Measurements from ENCODE around the gene MRPL9. TPM values are rescaled to one million over a fixed set of nuclear protein-coding genes. Genes with fewer than 3 reads are reported as not detected.

MRPL9 gene
- total RNA-seq, 1 donor from 2014 or later, result 86.4 TPM

- Mint-ChIP-seq H3K4me3 (no peak overlapping the region), H3K27me3 (ENCODE audit: insufficient read depth, low read depth) (peaks cover 8% of the 10 kb centered on the region), H3K36me3 (no peaks in the 10 kb centered on the region), H3K27ac (no peak overlapping the region), H3K4me1 (peaks cover 15% of the 10 kb centered on the region), H3K9me3 (no peaks in the 10 kb centered on the region)
- no peak overlapping the region for H3K4me3 ChIP-seq
- no peak overlapping the region for H3K4me2 ChIP-seq
- H3K36me3 ChIP-seq, result no peaks in the 10 kb centered on the region
- no peak overlapping the region for H2AFZ ChIP-seq (replicated peaks)
- DNase-seq (ENCODE audit: low spot score), result no peak
- peaks cover 10% of the 10 kb centered on the region for H3K4me1 ChIP-seq
- H3K27ac ChIP-seq, result no peak overlapping the region
- H3K9ac ChIP-seq, result no peak overlapping the region
- H4K20me1 ChIP-seq (ENCODE audit: low read depth), result no peaks in the 10 kb centered on the region
- H3K27me3 ChIP-seq, result no peaks in the 10 kb centered on the region
- no peaks in the 10 kb centered on the region for H3K9me3 ChIP-seq (ENCODE audit: low read depth)
- peaks cover 10% of the 10 kb centered on the region for H3F3A ChIP-seq (ENCODE audit: low read depth)
- no peaks in the 10 kb centered on the region for H3K79me2 ChIP-seq (ENCODE audit: low read depth)
- no peak for TF ChIP-seq CTCF (IDR thresholded peaks at IDR 0.05)
- no peak for TF ChIP-seq EZH2 (IDR thresholded peaks at IDR 0.05)
- no peak for TF ChIP-seq EZH2phosphoT487 (IDR thresholded peaks at IDR 0.05)
Measured at GRCh38 chr1:151803164-151803563, 39.9 kb upstream of the MRPL9 start.

- H3K9me3 ChIP-seq (ENCODE audit: low read depth), result no peaks in the 10 kb centered on the region
- peaks cover 10% of the 10 kb centered on the region for H3F3A ChIP-seq (ENCODE audit: low read depth)
- no peaks in the 10 kb centered on the region for H3K27me3 ChIP-seq
- no peak overlapping the region for H3K4me2 ChIP-seq
- DNase-seq (ENCODE audit: low spot score), result no peak
- Mint-ChIP-seq H3K4me3 (no peak overlapping the region), H3K36me3 (no peaks in the 10 kb centered on the region), H3K27ac (no peak overlapping the region), H3K9me3 (no peaks in the 10 kb centered on the region), H3K4me1 (peaks cover 15% of the 10 kb centered on the region), H3K27me3 (ENCODE audit: insufficient read depth, low read depth) (peaks cover 8% of the 10 kb centered on the region)
- H3K9ac ChIP-seq, result no peak overlapping the region
- peaks cover 10% of the 10 kb centered on the region for H3K4me1 ChIP-seq
- H2AFZ ChIP-seq (replicated peaks), result no peak overlapping the region
- TF ChIP-seq EZH2phosphoT487 (IDR thresholded peaks at IDR 0.05) (no peak), EZH2 (IDR thresholded peaks at IDR 0.05) (no peak), CTCF (IDR thresholded peaks at IDR 0.05) (no peak)
- no peak overlapping the region for H3K27ac ChIP-seq
- no peak overlapping the region for H3K4me3 ChIP-seq
- H4K20me1 ChIP-seq (ENCODE audit: low read depth), result no peaks in the 10 kb centered on the region
- H3K79me2 ChIP-seq (ENCODE audit: low read depth), result no peaks in the 10 kb centered on the region
- H3K36me3 ChIP-seq, result no peaks in the 10 kb centered on the region
Measured at GRCh38 chr1:151802372-151802771, 39.1 kb upstream of the MRPL9 start.

DNA sequence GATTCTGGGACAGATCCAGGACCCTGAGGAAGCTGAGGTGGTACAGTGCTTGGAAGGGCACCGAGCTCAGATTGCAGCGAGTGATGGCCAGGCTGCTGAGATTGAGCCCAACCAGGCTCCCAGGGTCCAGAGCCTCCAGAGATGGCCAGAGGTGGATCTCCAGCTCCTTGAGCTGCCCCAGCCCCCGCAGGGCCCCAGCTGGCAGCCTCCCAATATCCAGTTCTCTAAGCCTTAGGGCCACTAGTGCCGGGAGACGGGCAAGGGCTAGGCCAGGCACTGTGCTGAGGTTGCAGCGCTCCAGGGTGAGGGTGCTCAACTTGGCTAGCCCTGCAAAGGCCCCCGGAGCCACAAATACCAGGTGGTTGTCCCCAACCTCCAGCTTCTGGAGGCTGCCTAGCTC, 38.5 kb upstream of the MRPL9 start:
- H2AFZ ChIP-seq (replicated peaks), result no peak overlapping the region
- no peak for DNase-seq (ENCODE audit: low spot score)
- peaks cover 15% of the 10 kb centered on the region for H3K4me1 Mint-ChIP-seq
- H3K4me2 ChIP-seq, result no peak overlapping the region
- H3K9ac ChIP-seq, result no peak overlapping the region
- no peaks in the 10 kb centered on the region for H3K27me3 ChIP-seq
- H3K4me1 ChIP-seq, result peaks cover 10% of the 10 kb centered on the region
- no peaks in the 10 kb centered on the region for H3K36me3 ChIP-seq
- no peaks in the 10 kb centered on the region for H3K9me3 Mint-ChIP-seq
- H3K79me2 ChIP-seq (ENCODE audit: low read depth), result no peaks in the 10 kb centered on the region
- peaks cover 10% of the 10 kb centered on the region for H3F3A ChIP-seq (ENCODE audit: low read depth)
- no peak overlapping the region for H3K27ac ChIP-seq
- no peak overlapping the region for H3K27ac Mint-ChIP-seq
- no peaks in the 10 kb centered on the region for H3K9me3 ChIP-seq (ENCODE audit: low read depth)
- H3K4me3 Mint-ChIP-seq, result no peak overlapping the region
- no peaks in the 10 kb centered on the region for H4K20me1 ChIP-seq (ENCODE audit: low read depth)
- no peaks in the 10 kb centered on the region for H3K36me3 Mint-ChIP-seq
- TF ChIP-seq EZH2 (IDR thresholded peaks at IDR 0.05) (no peak), CTCF (IDR thresholded peaks at IDR 0.05) (no peak), EZH2phosphoT487 (IDR thresholded peaks at IDR 0.05) (no peak)
- no peak overlapping the region for H3K4me3 ChIP-seq
- H3K27me3 Mint-ChIP-seq (ENCODE audit: insufficient read depth, low read depth), result peaks cover 8% of the 10 kb centered on the region
